CD4-positive, alpha-beta T cell (primary cell): Measurements from ENCODE around the gene SNAP25. TPM values are rescaled to one million over a fixed set of nuclear protein-coding genes. Genes with fewer than 3 reads are reported as not detected.

Experiments
- ATAC-seq: fragments of 200-7000 bp; cut with Tn5 transposase; one replicate; pipeline ENCODE4 v1.10.0; 2022; ENCODE audit warnings: mild to moderate bottlenecking; ENCODE audit not compliant: poor library complexity
- CTCF ChIA-PET: fragments of 350-600 bp; sonication (Branson Sonifier 250); formaldehyde crosslinking; loops from one replicate; lab custom pipeline; 2021; ENCODE audit warnings: antibody characterized with exemption, inconsistent platforms; lab: Charles Lee
- POLR2A ChIA-PET: fragments of 350-600 bp; sonication (Branson Sonifier 250); formaldehyde crosslinking; loops from one replicate; lab custom pipeline; 2021; ENCODE audit warnings: antibody characterized with exemption, inconsistent platforms; lab: Charles Lee
- DNase-seq, 14 experiments: peaks; one replicate each; pipeline ENCODE4 v3.0.0-alpha.2; 2013 to 2020; ENCODE audit warnings: mixed read lengths in 2 of 14
- H3K27ac ChIP-seq, 2 donors: one replicate each; pipeline versions ENCODE4 v1.5.1 to v1.7.0; 2013; ENCODE audit warnings: low read length in 2 of 2, low read depth in 1 of 2, mild to moderate bottlenecking in 1 of 2
- H3K27me3 ChIP-seq, 2 experiments: 1 replicate in 1 of 2; 2 replicates in 1 of 2; pipeline versions ENCODE4 v1.6.1 to v1.7.0; 2013; ENCODE audit warnings: low read length in 2 of 2, control low read depth in 1 of 2, mild to moderate bottlenecking in 1 of 2, moderate library complexity in 1 of 2; ENCODE audit not compliant: insufficient read depth in 2 of 2, control insufficient read depth in 1 of 2
- H3K36me3 ChIP-seq: one replicate; pipeline ENCODE4 v1.6.1; 2013; ENCODE audit warnings: low read length, control low read depth; ENCODE audit not compliant: insufficient read depth
- H3K4me1 ChIP-seq: one replicate; pipeline ENCODE4 v1.6.1; 2013; ENCODE audit warnings: low read length, control low read depth; ENCODE audit not compliant: insufficient read depth
- H3K4me3 ChIP-seq: one replicate; pipeline ENCODE4 v1.5.1; 2013; ENCODE audit warnings: mild to moderate bottlenecking, low read length, moderate library complexity
- H3K9me3 ChIP-seq, 2 experiments: 1 replicate in 1 of 2; 2 replicates in 1 of 2; pipeline versions ENCODE4 v1.6.1 to v1.7.0; 2013; ENCODE audit warnings: low read length in 2 of 2, mild to moderate bottlenecking in 2 of 2, control low read depth in 1 of 2, moderate library complexity in 1 of 2; ENCODE audit not compliant: control insufficient read depth in 1 of 2, insufficient read depth in 1 of 2
- H3K27ac Mint-ChIP-seq: one replicate; pipeline ENCODE4 v1.8.0; 2020; ENCODE audit warnings: mixed read lengths
- H3K27me3 Mint-ChIP-seq: one replicate; pipeline ENCODE4 v1.8.0; 2021; ENCODE audit warnings: mixed read lengths
- H3K36me3 Mint-ChIP-seq: one replicate; pipeline ENCODE4 v1.8.0; 2021; ENCODE audit warnings: low read depth, mixed read lengths
- H3K4me1 Mint-ChIP-seq: one replicate; pipeline ENCODE4 v1.8.0; 2021; ENCODE audit warnings: low read depth, mixed read lengths
- H3K4me3 Mint-ChIP-seq: one replicate; pipeline ENCODE4 v1.8.0; 2020; ENCODE audit warnings: mild to moderate bottlenecking, mixed read lengths
- H3K9me3 Mint-ChIP-seq: one replicate; pipeline ENCODE4 v1.8.0; 2020; ENCODE audit warnings: mixed read lengths
- CTCF ChIP-seq: fragments of 200-600 bp; IDR thresholded peaks from one replicate; pipeline ENCODE4 v1.8.0; 2022; ENCODE audit warnings: antibody characterized with exemption, mild to moderate bottlenecking
- intact Hi-C, 2 experiments: fragments of 100-400 bp; cut with DNase I in 1 of 2; cut with micrococcal nuclease in 1 of 2; formaldehyde crosslinking; loops; one replicate each; pipeline versions ENCODE4 v1.15.1 to v1.9.0; 2023 to 2025; cut with DNase I, micrococcal nuclease
- total RNA-seq, 174 experiments: library from RNA in 2 of 174; stranded (reverse) in 2 of 174; gene quantifications; one replicate each; pipeline ENCODE4 v1.2.3 and lab custom pipeline; 2021 to 2026

The SNAP25 gene
- total RNA-seq, 2 experiments from 2014 or later, result not detected

- Histone ChIP-seq H3K9me3 (peaks cover 0 to 4% of the 10 kb centered on the region in 2 experiments), H3K4me1 (no peaks in the 10 kb centered on the region), H3K36me3 (no peaks in the 10 kb centered on the region), H3K27ac (no peak overlapping the region), H3K27me3 (no peaks in the 10 kb centered on the region), H3K4me3 (no peak overlapping the region)
- H3K4me3 Mint-ChIP-seq, result no peak overlapping the region
- H3K27ac Mint-ChIP-seq, result no peak overlapping the region
- POLR2A ChIA-PET, result no interaction called here
- DNase-seq, result no peak
- no peak for TF ChIP-seq CTCF
- ATAC-seq, result no peak
- H3K36me3 Mint-ChIP-seq, result no peaks in the 10 kb centered on the region
- intact Hi-C loops, result no loop called here
- no peaks in the 10 kb centered on the region for H3K4me1 Mint-ChIP-seq
- H3K27me3 Mint-ChIP-seq, result no peaks in the 10 kb centered on the region
- CTCF ChIA-PET, result no interaction called here
- H3K9me3 Mint-ChIP-seq, result no peaks in the 10 kb centered on the region
Measured at GRCh38 chr20:10300582-10301446, 82.2 kb downstream of the SNAP25 start.

- Mint-ChIP-seq H3K4me1 (peaks cover 13% of the 10 kb centered on the region), H3K36me3 (no peaks in the 10 kb centered on the region), H3K4me3 (no peak overlapping the region), H3K27ac (no peak overlapping the region), H3K9me3 (no peaks in the 10 kb centered on the region), H3K27me3 (peaks cover 4% of the 10 kb centered on the region)
- H3K9me3 ChIP-seq, result no peaks in the 10 kb centered on the region
- ChIA-PET CTCF (no interaction called here), POLR2A (no interaction called here)
- ATAC-seq, result no peak
- H3K27ac ChIP-seq, result no peak overlapping the region
- no peak overlapping the region for H3K4me3 ChIP-seq
- intact Hi-C loops, result no loop called here
- H3K4me1 ChIP-seq, result peaks cover 3% of the 10 kb centered on the region
- no peaks in the 10 kb centered on the region for H3K36me3 ChIP-seq
- TF ChIP-seq CTCF, result no peak
- DNase-seq, result no peak
- H3K27me3 ChIP-seq, result peaks cover 0 to 1% of the 10 kb centered on the region in 2 experiments
Measured at GRCh38 chr20:10303852-10304251, 85.2 kb downstream of the SNAP25 start.

GRCh38 chr20:10304471-10305046, 85.9 kb downstream of the SNAP25 start:
- H3K4me1 Mint-ChIP-seq, result peaks cover 13% of the 10 kb centered on the region
- no peak for ATAC-seq
- H3K27ac ChIP-seq, result no peak overlapping the region
- H3K27ac Mint-ChIP-seq, result no peak overlapping the region
- peaks cover 3% of the 10 kb centered on the region for H3K4me1 ChIP-seq
- peak in 1 of 14 experiments; percentile 6 for DNase-seq
- no peaks in the 10 kb centered on the region for H3K9me3 ChIP-seq
- H3K36me3 ChIP-seq, result no peaks in the 10 kb centered on the region
- ChIA-PET POLR2A (no interaction called here), CTCF (no interaction called here)
- no peaks in the 10 kb centered on the region for H3K9me3 Mint-ChIP-seq
- H3K36me3 Mint-ChIP-seq, result no peaks in the 10 kb centered on the region
- H3K27me3 ChIP-seq, result peaks cover 0 to 4% of the 10 kb centered on the region in 2 experiments
- intact Hi-C loops, result no loop called here
- H3K4me3 Mint-ChIP-seq, result no peak overlapping the region
- TF ChIP-seq CTCF, result no peak
- H3K27me3 Mint-ChIP-seq, result peaks cover 7% of the 10 kb centered on the region
- no peak overlapping the region for H3K4me3 ChIP-seq
